Heart right ventricle (tissue), 16 donors: ENCODE results near the gene SMIM38. TPM values are rescaled to one million over a fixed set of nuclear protein-coding genes. Genes with fewer than 3 reads are reported as not detected.

Experiments
- ATAC-seq, 8 donors: fragments of 200-7000 bp; cut with Tn5 transposase; one replicate each; pipeline ENCODE4 v1.9.1; 2020; ENCODE audit warnings: mild to moderate bottlenecking in 8 of 8, moderate library complexity in 8 of 8, moderate number of reproducible peaks in 1 of 8
- DNase-seq, 2 donors: peaks; one replicate each; pipeline ENCODE4 v3.0.0-alpha.2; 2020
- H3K27ac ChIP-seq, 10 donors: fragments of 200-600 bp; sonication (generic) in 2 of 10; one replicate each; pipeline versions ENCODE4 v1.5.0 to v1.8.0; 2020 to 2022; ENCODE audit warnings: mild to moderate bottlenecking in 3 of 10
- H3K27me3 ChIP-seq, 7 donors: fragments of 200-600 bp; one replicate each; pipeline ENCODE4 v1.8.0; 2021 to 2022; ENCODE audit warnings: mild to moderate bottlenecking in 2 of 7
- H3K36me3 ChIP-seq, 9 donors: fragments of 200-600 bp; sonication (generic) in 1 of 9; one replicate each; pipeline versions ENCODE4 v1.5.0 to v1.8.0; 2020 to 2022; ENCODE audit warnings: mild to moderate bottlenecking in 2 of 9
- H3K4me1 ChIP-seq, 9 donors: fragments of 200-600 bp; sonication (generic) in 1 of 9; one replicate each; pipeline versions ENCODE4 v1.5.0 to v1.8.0; 2020 to 2022; ENCODE audit warnings: mild to moderate bottlenecking in 4 of 9
- H3K4me3 ChIP-seq, 10 donors: fragments of 200-600 bp; sonication (generic) in 2 of 10; one replicate each; pipeline versions ENCODE4 v1.5.0 to v1.8.0; 2020 to 2022; ENCODE audit warnings: mild to moderate bottlenecking in 7 of 10, moderate library complexity in 2 of 10
- H3K9me3 ChIP-seq, 11 donors: fragments of 200-600 bp in 10 of 11; sonication (generic) in 2 of 11; one replicate each; pipeline versions ENCODE4 v1.5.0 to v1.8.0; 2013 to 2022; ENCODE audit warnings: mild to moderate bottlenecking in 2 of 11, control low read depth in 1 of 11, moderate library complexity in 1 of 11
- CTCF ChIP-seq, 9 donors: fragments of 200-600 bp; sonication (generic) in 2 of 9; IDR thresholded peaks; one replicate each; pipeline versions ENCODE4 v1.5.0 to v1.8.0; 2021 to 2022; ENCODE audit warnings: antibody characterized with exemption in 9 of 9, mild to moderate bottlenecking in 5 of 9, moderate library complexity in 1 of 9
- WGBS, 2 donors: extraction: QIAGEN DNeasy Blood & Tissue Kit; methylation state at CpG; one replicate each; pipeline ENCODE4 v1.1.7; 2013; ENCODE audit warnings: inconsistent platforms in 1 of 2; 5-methylcytosine and 5-hydroxymethylcytosine counted together
- intact Hi-C, 10 donors: fragments of 100-400 bp; cut with DNase I; formaldehyde crosslinking; loops; one replicate each; pipeline versions ENCODE4 v1.11.1 to v1.14.2; 2022
- polyA plus RNA-seq, 2 donors: library from polyadenylated mRNA; stranded (reverse); fragments of 200-250 nt; gene quantifications; one replicate each; pipeline ENCODE4 v1.2.3, GENCODE V29; 2013
- total RNA-seq, 10 donors: library from RNA; stranded (reverse); fragmentation: NEBNext Ultra II Directional in 3 of 10; extraction: Animal tissue kit (Norgen Biotek cat#: 25700) in 3 of 10; gene quantifications; one replicate each; pipeline versions ENCODE4 v1.2.1 to v1.2.4, GENCODE V29; 2021 to 2023
- donor health status: Arrhythmogenic right ventricular cardiomyopathy.
- donor health status: ischemic (EF 13 %, LVEDD 7.1; RV severe dilation, severe dysfunction).
- donor health status: healthy with polysubstance abuse.
- donor health status: DM: no; HTN: yes; CAD: no.
- donor health status: DM: no; HTN: no; CAD: no.
- donor health status: ischemic (EF 25% LVEDD 6.9; RV normal size, moderate dysfunction).
- donor health status: ischemic (EF 25% LVEDD 5.7; RV mildly dilated, moderate dysfunction).
- donor health status: healthy.
- donor health status: DM: yes; HTN: yes; CAD: no.
- donor health status: Ischemic cardiomyopathy.
- donor health status: ischemic (EF 35%, LVEDD 5.7; RV mildly dilated, moderate dysfunction).
- donor health status: nonischemic (EF 11% LVEDD 7.7; RV severe dilation, severe dysfunction).
- donor health status: DM: yes; HTN: yes; CAD: no.
- donor health status: PGD.
- donor health status: ischemic (EF 29% LVEDD 5.4; RV normal size, mild dysfunction).
- donor health status: nonischemic (EF 23%, LVEDD 6.1; RV moderate dilation, normal function).

The SMIM38 gene
- total and polyA plus RNA-seq, 12 donors = 0.07 to 0.56 (median 0.18) TPM; not detected in 1

GRCh38 chr11:69178819-69179482 lies 23.2 kb downstream of the SMIM38 start:
- no peak for TF ChIP-seq CTCF (IDR thresholded peaks at IDR 0.05)
- Histone ChIP-seq H3K27me3 (no peaks in the 10 kb centered on the region), H3K9me3 (peaks cover 0 to 24% (median 0%) of the 10 kb centered on the region in 11 donors), H3K27ac (no peak overlapping the region), H3K4me1 (no peaks in the 10 kb centered on the region), H3K36me3 (no peaks in the 10 kb centered on the region), H3K4me3 (no peak overlapping the region)
- intact Hi-C loops = no loop called here
- WGBS, 2 donors = 77 to 80% methylated on average over 9 of the region's 9 CpGs
- DNase-seq (no peak), ATAC-seq (no peak)

GRCh38 chr11:69180226-69180625 lies 24.5 kb downstream of the SMIM38 start:
- H3K9me3 ChIP-seq = peaks cover 0 to 16% (median 0%) of the 10 kb centered on the region in 11 donors
- no peaks in the 10 kb centered on the region for H3K27me3 ChIP-seq
- no peak for DNase-seq
- intact Hi-C loops = no loop called here
- no peak for TF ChIP-seq CTCF (IDR thresholded peaks at IDR 0.05)
- ATAC-seq = no peak
- no peaks in the 10 kb centered on the region for H3K36me3 ChIP-seq
- WGBS, 2 donors = 78 to 82% methylated on average over 9 of the region's 9 CpGs
- H3K4me3 ChIP-seq = no peak overlapping the region
- H3K27ac ChIP-seq = no peak overlapping the region
- H3K4me1 ChIP-seq = no peaks in the 10 kb centered on the region

GRCh38 chr11:69180726-69181125 lies 25.0 kb downstream of the SMIM38 start:
- Histone ChIP-seq H3K9me3 (peaks cover 0 to 11% (median 0%) of the 10 kb centered on the region in 11 donors), H3K36me3 (no peaks in the 10 kb centered on the region), H3K27me3 (no peaks in the 10 kb centered on the region), H3K27ac (no peak overlapping the region), H3K4me3 (no peak overlapping the region), H3K4me1 (no peaks in the 10 kb centered on the region)
- no peak for TF ChIP-seq CTCF (IDR thresholded peaks at IDR 0.05)
- DNase-seq = no peak
- ATAC-seq = no peak
- 92 to 96% methylated on average over 3 of the region's 3 CpGs for WGBS, 2 donors
- intact Hi-C loops = no loop called here

- H3K36me3 ChIP-seq = no peaks in the 10 kb centered on the region
Observed at GRCh38 chr11:69183613-69184012, 27.9 kb downstream of the SMIM38 start.

More at GRCh38 chr11:69183613-69184012, 27.9 kb downstream of the SMIM38 start:
- H3K9me3 ChIP-seq = peaks cover 0 to 21% (median 0%) of the 10 kb centered on the region in 11 donors
- DNase-seq = no peak
- no peak for TF ChIP-seq CTCF (IDR thresholded peaks at IDR 0.05)
- H3K27me3 ChIP-seq = peaks cover 0 to 6% (median 0%) of the 10 kb centered on the region in 7 donors
- H3K4me1 ChIP-seq = no peaks in the 10 kb centered on the region
- no peak overlapping the region for H3K4me3 ChIP-seq
- WGBS, 2 donors = 88 to 91% methylated on average over 8 of the region's 8 CpGs
- ATAC-seq = no peak
- no peak overlapping the region for H3K27ac ChIP-seq
- intact Hi-C loops = no loop called here
